Upper lobe of left lung (tissue), 6 donors: ENCODE results near the gene BTBD9. TPM values are rescaled to one million over a fixed set of nuclear protein-coding genes. Genes with fewer than 3 reads are reported as not detected.

ENCODE experiments used
- ATAC-seq, 2 donors: fragments of 200-7000 bp; cut with Tn5 transposase; one replicate each; pipeline ENCODE4 v1.9.1; 2022; ENCODE audit warnings: mild to moderate bottlenecking in 2 of 2, moderate library complexity in 2 of 2; ENCODE audit not compliant: low FRiP score in 2 of 2
- DNase-seq, 2 donors: peaks; one replicate each; pipeline ENCODE4 v3.0.0-alpha.2; 2019 to 2020
- H3K27ac ChIP-seq, 4 donors: fragments of 200-600 bp; sonication (generic); one replicate each; pipeline ENCODE4 v1.5.1; 2016 to 2019
- H3K27me3 ChIP-seq, 4 donors: fragments of 200-600 bp; sonication (generic); one replicate each; pipeline ENCODE4 v1.5.1; 2017 to 2019
- H3K36me3 ChIP-seq, 4 donors: fragments of 200-600 bp; sonication (generic); one replicate each; pipeline ENCODE4 v1.5.1; 2016 to 2019
- H3K4me1 ChIP-seq, 4 donors: fragments of 200-600 bp; sonication (generic); one replicate each; pipeline ENCODE4 v1.5.1; 2018 to 2019
- H3K4me3 ChIP-seq, 4 donors: fragments of 200-600 bp; sonication (generic); one replicate each; pipeline ENCODE4 v1.5.1; 2017 to 2019; ENCODE audit warnings: mild to moderate bottlenecking in 2 of 4, moderate library complexity in 1 of 4
- H3K9me3 ChIP-seq, 4 donors: fragments of 200-600 bp; sonication (generic); one replicate each; pipeline ENCODE4 v1.5.1; 2018 to 2019
- EP300 ChIP-seq, 4 donors: sonication (generic); formaldehyde crosslinking; IDR thresholded peaks; one replicate each; pipeline ENCODE4 v1.5.1; 2017; ENCODE audit warnings: antibody characterized with exemption in 4 of 4, control low read depth in 2 of 4
- POLR2A ChIP-seq, 4 donors: fragments of 450-650 bp; IDR thresholded peaks; one replicate each; pipeline ENCODE4 v1.5.1; 2016 to 2017; ENCODE audit warnings: antibody characterized with exemption in 4 of 4, mild to moderate bottlenecking in 2 of 4
- POLR2AphosphoS5 ChIP-seq, 2 donors: sonication (generic); formaldehyde crosslinking; IDR thresholded peaks; one replicate each; pipeline ENCODE4 v1.5.1; 2017; ENCODE audit warnings: antibody characterized with exemption in 2 of 2
- WGBS, 2 donors: methylation state at CpG; one replicate each; pipeline ENCODE4 v1.1.5; 2017 to 2018; 5-methylcytosine and 5-hydroxymethylcytosine counted together
- total RNA-seq, 6 donors: library from RNA; depleted of rRNA in 4 of 6; stranded (reverse); fragments of >200 nt in 4 of 6; gene quantifications; one replicate each; pipeline versions ENCODE4 v1.1.0 to v1.2.1, GENCODE V29; 2016 to 2021
- TF ChIP-seq, protein P1 (sequence below), 6 experiments: fragments of 450-650 bp in 4 of 6; fragments of 200-600 bp in 2 of 6; sonication (generic) in 2 of 6; IDR thresholded peaks; one replicate each; pipeline ENCODE4 v1.5.1; 2016 to 2019; ENCODE audit warnings: antibody characterized with exemption in 6 of 6
- donor health status: DM: no; HTN: no; CAD: no; lungs with moderate emphysema.
- donor health status: DM: no; HTN: yes; CAD: no; lungs with severe emphysema.

BTBD9 gene
- total RNA-seq, 6 donors from 2014 or later, result 18.2 to 60.8 (median 44.9) TPM

DNA sequence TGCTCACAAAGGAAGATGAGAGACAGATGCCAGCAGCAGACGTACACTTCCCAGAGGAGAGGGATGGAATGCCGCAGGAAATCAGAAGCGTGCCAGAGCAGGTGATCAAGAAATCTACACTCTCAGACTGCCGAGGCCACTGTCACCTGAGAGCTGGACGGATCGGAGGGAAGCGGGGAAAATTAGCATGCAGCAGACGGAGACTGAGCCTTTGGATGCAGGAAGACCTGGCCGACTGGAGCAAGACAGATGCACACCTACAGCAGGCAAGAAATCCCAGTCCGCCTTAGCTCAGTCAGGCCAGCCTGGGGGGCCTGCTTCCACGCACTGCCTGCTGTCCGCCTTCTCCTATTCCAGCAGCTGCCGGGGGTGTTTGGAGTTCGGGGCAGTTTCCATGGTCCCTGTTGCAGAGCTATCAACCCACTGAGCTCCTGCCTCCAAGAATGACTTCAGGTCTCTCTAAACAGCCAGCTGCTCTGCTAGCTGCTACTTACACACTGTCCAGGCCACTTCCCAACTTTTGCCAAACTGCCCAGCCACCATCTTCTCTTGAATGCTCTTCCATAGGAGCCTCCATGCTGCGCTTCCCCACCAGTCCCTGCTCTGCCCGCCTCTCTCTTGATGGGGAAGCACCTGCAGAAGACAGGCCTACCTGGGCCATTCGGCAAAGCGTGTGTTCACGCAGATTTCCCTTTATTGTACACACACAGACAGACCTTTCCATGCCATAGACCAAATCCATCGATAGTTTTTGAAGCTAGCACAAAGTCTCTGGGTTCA is 451.7 kb downstream of the BTBD9 start:
- TF ChIP-seq POLR2A (IDR thresholded peaks at IDR 0.05) (no peak), POLR2AphosphoS5 (IDR thresholded peaks at IDR 0.05) (no peak), EP300 (IDR thresholded peaks at IDR 0.05) (no peak)
- TF ChIP-seq, protein P1, sequence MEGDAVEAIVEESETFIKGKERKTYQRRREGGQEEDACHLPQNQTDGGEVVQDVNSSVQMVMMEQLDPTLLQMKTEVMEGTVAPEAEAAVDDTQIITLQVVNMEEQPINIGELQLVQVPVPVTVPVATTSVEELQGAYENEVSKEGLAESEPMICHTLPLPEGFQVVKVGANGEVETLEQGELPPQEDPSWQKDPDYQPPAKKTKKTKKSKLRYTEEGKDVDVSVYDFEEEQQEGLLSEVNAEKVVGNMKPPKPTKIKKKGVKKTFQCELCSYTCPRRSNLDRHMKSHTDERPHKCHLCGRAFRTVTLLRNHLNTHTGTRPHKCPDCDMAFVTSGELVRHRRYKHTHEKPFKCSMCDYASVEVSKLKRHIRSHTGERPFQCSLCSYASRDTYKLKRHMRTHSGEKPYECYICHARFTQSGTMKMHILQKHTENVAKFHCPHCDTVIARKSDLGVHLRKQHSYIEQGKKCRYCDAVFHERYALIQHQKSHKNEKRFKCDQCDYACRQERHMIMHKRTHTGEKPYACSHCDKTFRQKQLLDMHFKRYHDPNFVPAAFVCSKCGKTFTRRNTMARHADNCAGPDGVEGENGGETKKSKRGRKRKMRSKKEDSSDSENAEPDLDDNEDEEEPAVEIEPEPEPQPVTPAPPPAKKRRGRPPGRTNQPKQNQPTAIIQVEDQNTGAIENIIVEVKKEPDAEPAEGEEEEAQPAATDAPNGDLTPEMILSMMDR (IDR thresholded peaks at IDR 0.05), result no peak
- 96% methylated on average over 20 of the region's 20 CpGs for WGBS, 2 donors
- Histone ChIP-seq H3K36me3 (peaks cover 0 to 11% (median 4%) of the 10 kb centered on the region in 4 donors), H3K4me1 (no peaks in the 10 kb centered on the region), H3K27ac (no peak overlapping the region), H3K27me3 (no peaks in the 10 kb centered on the region), H3K4me3 (no peak overlapping the region), H3K9me3 (no peaks in the 10 kb centered on the region)
- DNase-seq (peak in 1 of 2 donors; percentile 8), ATAC-seq (peak in 1 of 2 donors; percentile 24)

GRCh38 chr6:38187325-38187724 is 452.4 kb downstream of the BTBD9 start:
- no peaks in the 10 kb centered on the region for H3K27me3 ChIP-seq
- TF ChIP-seq EP300 (IDR thresholded peaks at IDR 0.05) (no peak), POLR2A (IDR thresholded peaks at IDR 0.05) (no peak), POLR2AphosphoS5 (IDR thresholded peaks at IDR 0.05) (no peak)
- TF ChIP-seq, protein P1 (IDR thresholded peaks at IDR 0.05), result no peak
- WGBS, 2 donors, result 83 to 91% methylated on average over 8 of the region's 8 CpGs
- H3K27ac ChIP-seq, result no peak overlapping the region
- DNase-seq (peak in 1 of 2 donors; percentile 10), ATAC-seq (no peak)
- peaks cover 0 to 8% (median 4%) of the 10 kb centered on the region in 4 donors for H3K36me3 ChIP-seq
- no peaks in the 10 kb centered on the region for H3K9me3 ChIP-seq
- no peak overlapping the region for H3K4me3 ChIP-seq
- no peaks in the 10 kb centered on the region for H3K4me1 ChIP-seq

DNA sequence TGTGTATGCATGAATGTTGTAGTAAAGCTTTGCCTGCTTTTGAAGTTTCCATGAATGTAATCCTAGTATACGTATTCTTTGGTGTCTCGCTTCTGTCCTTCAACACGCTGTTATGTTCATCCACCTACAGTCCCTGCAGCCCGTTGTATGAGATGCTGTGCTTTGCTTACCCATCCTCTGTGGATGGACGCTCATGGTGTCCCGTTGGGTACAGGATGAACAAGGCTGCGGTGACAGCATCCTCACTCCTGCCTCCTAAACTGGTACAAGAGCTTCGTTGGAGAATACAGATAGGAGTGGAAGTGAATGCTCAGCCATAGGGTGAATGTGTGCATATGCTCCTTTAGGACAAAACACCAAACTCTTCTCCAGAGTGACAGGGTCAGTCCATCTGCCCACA is 454.0 kb downstream of the BTBD9 start:
- Histone ChIP-seq H3K9me3 (no peaks in the 10 kb centered on the region), H3K4me3 (no peak overlapping the region), H3K27me3 (no peaks in the 10 kb centered on the region), H3K4me1 (no peaks in the 10 kb centered on the region), H3K36me3 (peaks cover 0 to 4% (median 2%) of the 10 kb centered on the region in 4 donors), H3K27ac (no peak overlapping the region)
- TF ChIP-seq EP300 (IDR thresholded peaks at IDR 0.05), result no peak
- no peak for TF ChIP-seq POLR2AphosphoS5 (IDR thresholded peaks at IDR 0.05)
- WGBS, 2 donors, result 96 to 97% methylated on average over 8 of the region's 8 CpGs
- peak in 1 of 2 donors; percentile 3 for DNase-seq
- no peak for ATAC-seq

DNA sequence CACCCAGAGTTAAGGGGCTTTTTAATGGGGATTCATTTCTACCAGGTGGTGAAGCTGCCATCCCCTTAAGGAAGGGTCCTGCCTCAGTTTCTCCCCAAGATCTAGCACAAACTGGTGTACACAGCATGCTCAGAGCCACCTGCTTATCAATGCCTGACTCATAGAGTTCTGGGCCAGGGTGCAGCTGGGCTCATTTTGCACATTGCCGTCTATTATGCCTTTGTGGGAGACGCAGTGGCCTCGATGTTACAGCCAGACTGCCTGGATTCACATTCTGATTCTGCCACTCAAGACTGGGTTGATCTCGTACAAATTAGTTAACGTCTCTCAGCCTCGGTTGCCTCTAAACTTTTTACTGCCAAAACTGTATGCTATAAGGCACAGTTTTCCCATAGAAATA is 454.5 kb downstream of the BTBD9 start:
- H3K9me3 ChIP-seq, result no peaks in the 10 kb centered on the region
- H3K36me3 ChIP-seq, result peaks cover 0 to 4% (median 2%) of the 10 kb centered on the region in 4 donors
- no peaks in the 10 kb centered on the region for H3K4me1 ChIP-seq
- no peak overlapping the region for H3K27ac ChIP-seq
- no peaks in the 10 kb centered on the region for H3K27me3 ChIP-seq
- H3K4me3 ChIP-seq, result no peak overlapping the region
- DNase-seq (peak in 1 of 2 donors; percentile 8), ATAC-seq (no peak)
- TF ChIP-seq EP300 (IDR thresholded peaks at IDR 0.05), result no peak
- TF ChIP-seq POLR2AphosphoS5 (IDR thresholded peaks at IDR 0.05), result no peak
- no peak for TF ChIP-seq POLR2A (IDR thresholded peaks at IDR 0.05)
- TF ChIP-seq, protein P1 (IDR thresholded peaks at IDR 0.05), result no peak
- 92 to 96% methylated on average over 6 of the region's 6 CpGs for WGBS, 2 donors

- 81 to 85% methylated on average over 10 to 11 of the region's 11 CpGs for WGBS, 2 donors
- TF ChIP-seq, protein P1 (IDR thresholded peaks at IDR 0.05), result no peak
- no peak for TF ChIP-seq EP300 (IDR thresholded peaks at IDR 0.05)
- TF ChIP-seq POLR2A (IDR thresholded peaks at IDR 0.05), result no peak
- no peak for TF ChIP-seq POLR2AphosphoS5 (IDR thresholded peaks at IDR 0.05)
- Histone ChIP-seq H3K27me3 (no peaks in the 10 kb centered on the region), H3K36me3 (peaks cover 0 to 4% (median 2%) of the 10 kb centered on the region in 4 donors), H3K4me1 (no peaks in the 10 kb centered on the region), H3K9me3 (no peaks in the 10 kb centered on the region), H3K27ac (no peak overlapping the region), H3K4me3 (no peak overlapping the region)
- no peak for ATAC-seq
- DNase-seq, result peak in 1 of 2 donors; percentile 19
Observed at GRCh38 chr6:38184585-38185080, 455.1 kb downstream of the BTBD9 start.
